GM23338 (cell line): ENCODE data around the gene CGB1. TPM values are rescaled to one million over a fixed set of nuclear protein-coding genes. Genes with fewer than 3 reads are reported as not detected.

Experiments used
- ATAC-seq: fragments of 200-7000 bp; cut with Tn5 transposase; 3 replicates; pipeline ENCODE4 v1.9.1; 2020
- DNase-seq: peaks from one replicate; pipeline ENCODE4 v3.0.0-alpha.2; 2015; ENCODE audit warnings: low spot score
- H2AFZ ChIP-seq: fragments of 200-600 bp; sonication (generic); 2 replicates; pipeline ENCODE4 v1.8.0; 2016; ENCODE audit warnings: antibody characterized with exemption, mild to moderate bottlenecking, moderate library complexity
- H3F3A ChIP-seq: fragments of 200-600 bp; sonication (generic); replicated peaks from 2 replicates; pipeline ENCODE4 v1.8.0; 2017; ENCODE audit warnings: antibody characterized with exemption, mixed run types, low read depth
- H3K27ac ChIP-seq: fragments of 200-600 bp; sonication (generic); 2 replicates; pipeline ENCODE4 v1.6.1; 2016; ENCODE audit warnings: low read depth
- H3K27me3 ChIP-seq: fragments of 200-600 bp; sonication (generic); 2 replicates; pipeline ENCODE4 v1.8.0; 2016; ENCODE audit warnings: mild to moderate bottlenecking, mixed run types, moderate library complexity; ENCODE audit not compliant: insufficient read depth
- H3K36me3 ChIP-seq: fragments of 200-600 bp; sonication (generic); 2 replicates; pipeline ENCODE4 v1.8.0; 2016; ENCODE audit warnings: mild to moderate bottlenecking; ENCODE audit not compliant: insufficient read depth
- H3K4me1 ChIP-seq: fragments of 200-600 bp; sonication (generic); 2 replicates; pipeline ENCODE4 v1.8.0; 2016; ENCODE audit warnings: mild to moderate bottlenecking, moderate library complexity; ENCODE audit not compliant: insufficient read depth
- H3K4me2 ChIP-seq: fragments of 200-600 bp; sonication (generic); 2 replicates; pipeline ENCODE4 v1.7.1; 2017; ENCODE audit warnings: mixed run types
- H3K4me3 ChIP-seq: fragments of 200-600 bp; sonication (generic); 2 replicates; pipeline ENCODE4 v1.6.1; 2016; ENCODE audit warnings: mixed run types
- H3K79me2 ChIP-seq: fragments of 200-600 bp; sonication (generic); replicated peaks from 2 replicates; pipeline ENCODE4 v1.8.0; 2017; ENCODE audit warnings: mild to moderate bottlenecking; ENCODE audit not compliant: insufficient read depth
- H3K9me2 ChIP-seq: fragments of 200-600 bp; sonication (generic); 2 replicates; pipeline ENCODE4 v1.8.0; 2017; ENCODE audit not compliant: insufficient read depth
- H4K20me1 ChIP-seq: fragments of 200-600 bp; sonication (generic); replicated peaks from 2 replicates; pipeline ENCODE4 v1.8.0; 2017; ENCODE audit warnings: mild to moderate bottlenecking; ENCODE audit not compliant: insufficient read depth
- H3K27ac Mint-ChIP-seq: 2 replicates; pipeline ENCODE4 v1.8.0; 2020; ENCODE audit warnings: inconsistent platforms, mild to moderate bottlenecking, moderate library complexity, mixed read lengths
- H3K27me3 Mint-ChIP-seq: 3 replicates; pipeline ENCODE4 v1.8.0; 2022; ENCODE audit warnings: low read depth, mild to moderate bottlenecking, moderate library complexity, mixed read lengths, inconsistent platforms; ENCODE audit not compliant: insufficient read depth, poor library complexity
- H3K36me3 Mint-ChIP-seq: 3 replicates; pipeline ENCODE4 v1.8.0; 2021; ENCODE audit warnings: low read depth, mild to moderate bottlenecking, inconsistent platforms, moderate library complexity, mixed read lengths
- H3K4me1 Mint-ChIP-seq: 3 replicates; pipeline ENCODE4 v1.8.0; 2020; ENCODE audit warnings: mild to moderate bottlenecking, inconsistent platforms, mixed read lengths
- H3K4me3 Mint-ChIP-seq: 3 replicates; pipeline ENCODE4 v1.8.0; 2021; ENCODE audit warnings: moderate library complexity, mild to moderate bottlenecking, inconsistent platforms, mixed read lengths
- H3K9me3 Mint-ChIP-seq: 3 replicates; pipeline ENCODE4 v1.8.0; 2020; ENCODE audit warnings: moderate library complexity, mild to moderate bottlenecking, inconsistent platforms, mixed read lengths
- CTCF ChIP-seq, 2 experiments: fragments of 200-600 bp in 1 of 2; sonication (generic) in 1 of 2; conservative IDR thresholded peaks; 2 replicates each; pipeline versions ENCODE4 v1.5.1 to v1.6.1; 2016 to 2017; ENCODE audit warnings: antibody characterized with exemption in 2 of 2, low read depth in 2 of 2, mild to moderate bottlenecking in 2 of 2, moderate library complexity in 1 of 2
- ETS1 ChIP-seq: IDR thresholded peaks from 2 replicates; pipeline ENCODE4 v1.6.1; 2016; ENCODE audit warnings: antibody characterized with exemption
- EZH2 ChIP-seq: fragments of 200-600 bp; sonication (generic); IDR thresholded peaks from one replicate; pipeline ENCODE4 v1.8.0; 2017; ENCODE audit warnings: antibody characterized with exemption, mild to moderate bottlenecking, low read depth; ENCODE audit not compliant: unreplicated experiment
- EZH2phosphoT487 ChIP-seq: fragments of 200-600 bp; sonication (generic); IDR thresholded peaks from one replicate; pipeline ENCODE4 v1.8.1; 2018; ENCODE audit warnings: antibody characterized with exemption; ENCODE audit not compliant: unreplicated experiment
- JUNB ChIP-seq: IDR thresholded peaks from one replicate; pipeline ENCODE4 v1.6.1; 2016; ENCODE audit warnings: antibody characterized with exemption; ENCODE audit not compliant: unreplicated experiment
- NANOG ChIP-seq: IDR thresholded peaks from 2 replicates; pipeline ENCODE4 v1.6.1; 2016; ENCODE audit warnings: antibody characterized with exemption, borderline replicate concordance
- POLR2AphosphoS5 ChIP-seq: IDR thresholded peaks from 2 replicates; pipeline ENCODE4 v1.6.1; 2016; ENCODE audit warnings: antibody characterized with exemption, low read depth
- STAT1 ChIP-seq: IDR thresholded peaks from one replicate; pipeline ENCODE4 v1.6.1; 2016; ENCODE audit warnings: antibody characterized with exemption; ENCODE audit not compliant: unreplicated experiment
- ZNF331 ChIP-seq: fragments of 250-450 bp; sonication (Bioruptor Pico); IDR thresholded peaks from 2 replicates; pipeline ENCODE4 v1.5.0; 2020; ENCODE audit warnings: low read depth, mild to moderate bottlenecking, moderate library complexity
- ZNF462 ChIP-seq: fragments of 250-450 bp; sonication (Bioruptor Pico); IDR thresholded peaks from 2 replicates; pipeline ENCODE4 v1.5.0; 2020; ENCODE audit warnings: mild to moderate bottlenecking, moderate library complexity
- polyA plus RNA-seq: library from polyadenylated mRNA; unstranded; fragments of >200 nt; fragmentation: Nextera tagmentation; extraction: Ambion mirVana; gene quantifications from 2 replicates; pipeline ENCODE4 v1.2.1, GENCODE V29; 2016
- total RNA-seq: library from RNA; depleted of rRNA; stranded (reverse); fragments of >200 nt; shearing (Covaris generic); gene quantifications from 2 replicates; pipeline ENCODE4 v1.2.3, GENCODE V29; 2014

The CGB1 gene
- total and polyA plus RNA-seq, 2 experiments from 2014 or later = 0.52 TPM; not detected in 1

GRCh38 chr19:49017041-49017665, 19.5 kb downstream of the CGB1 start, which contains the start of gene LHB:
LHB (minus strand) TSS chr19:49017091; CDS start chr19:49017081, 10 bp downstream.
- H3K36me3 ChIP-seq = no peaks in the 10 kb centered on the region
- H3K27ac ChIP-seq = no peak within 1 kb of the TSS
- no peak; the same call in 2 of the 3 replicates for ATAC-seq
- peak within 1 kb of the TSS; percentile 92 for H3K4me2 ChIP-seq
- 0 out of 2 replicates have a peak, but pooled peaks cover 3% of the 10 kb centered on the region for H3F3A ChIP-seq
- DNase-seq = peak; percentile 63
- no peaks in the 10 kb centered on the region; the same call in 1 of the 2 replicates for H4K20me1 ChIP-seq
- peaks cover 3% of the 10 kb centered on the region; the same call in 1 of the 3 replicates for H3K9me3 Mint-ChIP-seq
- H3K4me3 Mint-ChIP-seq = peak within 1 kb of the TSS; percentile 63
- H3K36me3 Mint-ChIP-seq = peaks cover 31% of the 10 kb centered on the region
- peaks cover 30% of the 10 kb centered on the region for H3K27me3 Mint-ChIP-seq
- no peaks in the 10 kb centered on the region for H3K9me2 ChIP-seq
- H3K4me1 ChIP-seq = peaks cover 19% of the 10 kb centered on the region; the same call in 1 of the 2 replicates
- TF ChIP-seq POLR2AphosphoS5 (no peak), JUNB (no peak), EZH2 (no peak), CTCF (conservative IDR thresholded peaks at IDR 0.05; ENCODE audit: low read depth in 2 of 2) (peak in 1 of 2 experiments; percentile 17; a peak in 3 of 4 replicates), EZH2phosphoT487 (no peak), ETS1 (no peak)
- peak within 1 kb of the TSS; percentile 64 for H3K4me3 ChIP-seq
- H2AFZ ChIP-seq = no peak within 1 kb of the TSS
- no peaks in the 10 kb centered on the region for H3K79me2 ChIP-seq
- H3K4me1 Mint-ChIP-seq = peaks cover 22% of the 10 kb centered on the region
- H3K27me3 ChIP-seq = peaks cover 35% of the 10 kb centered on the region
- no peak within 1 kb of the TSS for H3K27ac Mint-ChIP-seq

GRCh38 chr19:49016067-49016839, 20.4 kb downstream of the CGB1 start:
- H3K27ac ChIP-seq = no peak overlapping the region
- H3K36me3 ChIP-seq = no peaks in the 10 kb centered on the region
- H3K4me3 ChIP-seq = no peak overlapping the region
- Mint-ChIP-seq H3K27ac (no peak overlapping the region), H3K4me3 (no peak overlapping the region), H3K9me3 (peaks cover 3% of the 10 kb centered on the region; the same call in 1 of the 3 replicates), H3K4me1 (peaks cover 22% of the 10 kb centered on the region), H3K27me3 (peaks cover 25% of the 10 kb centered on the region), H3K36me3 (peaks cover 39% of the 10 kb centered on the region)
- H3K4me1 ChIP-seq = peaks cover 19% of the 10 kb centered on the region; the same call in 1 of the 2 replicates
- H3F3A ChIP-seq = 0 out of 2 replicates have a peak, but pooled peaks cover 3% of the 10 kb centered on the region
- H3K9me2 ChIP-seq = no peaks in the 10 kb centered on the region
- DNase-seq = no peak
- H4K20me1 ChIP-seq = no peaks in the 10 kb centered on the region; the same call in 1 of the 2 replicates
- H3K79me2 ChIP-seq = no peaks in the 10 kb centered on the region
- H2AFZ ChIP-seq = no peak overlapping the region
- H3K4me2 ChIP-seq = no peak overlapping the region
- peaks cover 32% of the 10 kb centered on the region for H3K27me3 ChIP-seq
- no peak for ATAC-seq
- TF ChIP-seq JUNB (no peak), STAT1 (no peak), ZNF462 (CRISPR knock-in tag) (no peak), NANOG (no peak), ZNF331 (CRISPR knock-in tag) (no peak)
